Raji (cell line): ENCODE results near the gene CSKMT.

ENCODE experiments used
- POLR2A ChIP-seq: IDR thresholded peaks from 2 replicates; pipeline ENCODE4 v1.6.1; 2011; ENCODE audit warnings: low read depth, low read length, control low read depth; ENCODE audit not compliant: insufficient read depth

CSKMT gene, protein sequence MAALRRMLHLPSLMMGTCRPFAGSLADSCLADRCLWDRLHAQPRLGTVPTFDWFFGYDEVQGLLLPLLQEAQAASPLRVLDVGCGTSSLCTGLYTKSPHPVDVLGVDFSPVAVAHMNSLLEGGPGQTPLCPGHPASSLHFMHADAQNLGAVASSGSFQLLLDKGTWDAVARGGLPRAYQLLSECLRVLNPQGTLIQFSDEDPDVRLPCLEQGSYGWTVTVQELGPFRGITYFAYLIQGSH

GRCh38 chr11:62665075-62665598 lies at the start of gene CSKMT, which contains the start of gene C11orf98:
TSS of gene CSKMT (plus strand) at chr11:62665312. CDS start at chr11:62665880, 568 bp downstream.
TSS of gene C11orf98 (minus strand) at chr11:62665210. CDS start at chr11:62665169, 41 bp downstream.
- TF ChIP-seq POLR2A = peak; percentile 93

DNA sequence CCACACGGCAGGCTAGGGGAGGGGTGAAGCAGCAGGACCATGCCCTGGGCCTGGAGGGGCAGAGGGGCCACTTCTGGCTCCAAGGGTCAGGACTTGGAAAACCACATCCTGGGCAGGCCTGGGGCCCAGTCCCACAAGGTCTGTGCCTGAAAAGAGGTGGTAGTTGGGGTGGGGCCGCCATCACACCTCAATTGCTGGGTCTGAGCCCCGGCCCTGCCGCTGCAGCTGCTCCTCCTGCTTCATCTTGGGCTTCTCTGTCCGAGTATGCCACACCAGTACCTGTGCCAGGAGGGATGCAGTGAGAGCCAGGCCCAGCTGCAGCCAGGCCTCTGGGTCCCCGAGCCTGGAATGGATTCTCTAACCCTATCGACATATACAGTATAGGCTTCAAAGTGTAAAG lies 49.6 kb upstream of the CSKMT start:
- TF ChIP-seq POLR2A = no peak

DNA sequence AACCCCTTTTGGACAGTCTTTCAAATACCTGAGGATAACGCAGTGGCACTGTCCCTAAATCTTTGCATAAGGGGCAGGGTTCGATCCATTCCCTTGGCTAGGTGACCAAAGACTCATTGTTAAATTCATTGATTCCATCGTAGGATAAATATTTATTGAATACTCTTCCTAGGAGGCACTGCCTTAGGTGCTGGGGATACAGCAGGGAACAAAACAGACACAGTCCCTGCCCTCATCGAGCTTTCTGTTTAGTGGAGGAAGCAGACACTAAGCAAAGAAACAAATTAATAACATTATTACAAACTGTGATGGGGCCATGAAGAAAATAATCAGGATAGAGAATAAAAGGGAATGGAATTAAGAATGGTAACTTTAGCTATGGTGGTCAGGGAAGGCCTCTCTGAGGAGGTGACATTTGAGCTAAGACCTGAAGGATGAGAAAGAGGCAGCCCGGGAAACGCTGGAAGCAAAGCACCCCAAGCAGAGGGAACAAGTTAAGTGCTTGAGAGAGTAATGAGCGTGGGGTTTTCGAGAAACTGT lies 44.0 kb upstream of the CSKMT start:
- no peak for TF ChIP-seq POLR2A

DNA sequence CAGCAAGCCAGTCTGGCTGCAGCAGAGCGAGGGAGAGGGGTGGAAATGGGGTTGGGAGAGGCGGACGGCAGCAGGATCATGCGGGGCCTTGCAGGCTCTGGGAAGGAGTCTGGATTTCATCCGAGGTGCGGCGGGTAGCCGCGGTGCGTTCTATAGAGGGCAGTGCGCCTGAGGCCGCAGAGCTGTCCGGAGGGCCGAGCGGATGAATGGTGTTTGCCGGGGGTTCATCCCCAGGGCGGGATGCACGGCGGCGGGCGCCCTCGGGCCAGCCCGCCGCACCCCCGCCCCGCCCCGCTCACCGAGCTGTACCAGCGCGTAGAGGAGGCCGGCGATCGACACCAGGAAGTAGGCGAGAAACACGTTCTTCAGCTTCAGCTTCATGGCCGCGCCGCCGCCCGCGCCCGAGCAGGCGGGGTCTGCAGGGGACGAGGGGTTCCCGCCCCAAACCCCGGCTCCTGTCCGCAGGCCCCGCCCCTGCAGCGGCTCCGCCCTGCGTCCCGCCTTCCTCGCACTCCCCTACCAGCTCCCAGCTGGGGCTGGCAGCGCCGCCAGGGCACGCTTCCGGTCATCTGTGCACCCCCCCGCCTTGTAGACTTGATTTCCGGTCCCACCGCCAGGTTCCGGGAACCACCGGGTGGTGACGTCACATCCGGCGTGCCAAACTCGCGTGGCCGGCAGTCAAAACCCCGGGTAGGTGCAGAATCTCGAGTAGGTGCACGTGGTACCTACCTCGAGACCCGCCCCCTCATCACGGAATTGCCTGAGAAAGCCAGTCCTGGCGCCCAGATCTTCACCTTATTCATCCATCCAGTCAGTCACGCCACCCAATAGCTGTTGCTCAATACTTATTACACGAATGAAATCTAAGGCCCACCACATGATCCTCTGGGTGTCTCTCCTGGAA lies 43.3 kb upstream of the CSKMT start, which contains the start of gene B3GAT3:
B3GAT3 (minus strand) TSS at position 420 of the 904 bp plus-strand sequence; CDS start at position 381, 39 bp downstream.
- TF ChIP-seq POLR2A = peak; percentile 89

- no peak for TF ChIP-seq POLR2A
Measured at GRCh38 chr11:62622476-62623089, 42.5 kb upstream of the CSKMT start.

DNA sequence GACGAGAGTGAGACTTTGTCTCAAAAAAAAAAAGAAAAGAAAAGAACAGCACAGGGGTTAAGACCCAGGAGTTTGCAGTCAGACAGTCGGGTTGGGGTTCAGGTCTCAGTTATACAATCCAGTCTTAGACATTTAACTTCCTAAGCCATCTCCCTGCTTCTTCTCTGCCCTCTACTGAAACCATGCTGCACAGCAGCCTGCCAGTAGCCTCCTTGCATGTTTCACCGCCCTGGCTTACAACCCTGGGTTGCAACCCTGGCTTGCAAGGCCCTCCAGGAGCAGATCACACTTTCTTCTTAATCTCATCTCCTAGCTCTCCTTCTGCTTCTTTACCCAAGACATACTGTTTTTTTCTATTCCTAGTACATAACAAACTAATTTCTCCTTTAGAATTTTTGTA lies 37.4 kb upstream of the CSKMT start:
- no peak for TF ChIP-seq POLR2A

DNA sequence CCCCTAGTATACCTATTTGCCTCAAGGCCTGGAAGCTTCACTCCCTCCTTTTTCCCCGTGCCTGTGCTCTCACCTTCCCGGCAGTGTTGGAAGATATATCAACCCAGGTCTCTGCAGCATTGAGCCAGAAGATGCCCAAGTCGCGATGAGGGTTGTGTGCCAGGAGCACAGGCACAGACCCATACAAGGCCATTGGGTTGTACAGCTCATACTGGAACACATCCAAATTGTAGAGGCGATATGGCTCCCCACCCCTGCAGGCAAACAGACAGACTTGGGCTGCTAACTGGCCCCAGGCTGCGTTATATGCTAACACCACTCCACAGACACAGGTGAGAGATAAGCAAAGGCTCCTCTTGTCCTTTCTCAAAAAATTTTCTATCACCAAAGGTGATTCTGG lies 32.6 kb upstream of the CSKMT start:
- no peak for TF ChIP-seq POLR2A

DNA sequence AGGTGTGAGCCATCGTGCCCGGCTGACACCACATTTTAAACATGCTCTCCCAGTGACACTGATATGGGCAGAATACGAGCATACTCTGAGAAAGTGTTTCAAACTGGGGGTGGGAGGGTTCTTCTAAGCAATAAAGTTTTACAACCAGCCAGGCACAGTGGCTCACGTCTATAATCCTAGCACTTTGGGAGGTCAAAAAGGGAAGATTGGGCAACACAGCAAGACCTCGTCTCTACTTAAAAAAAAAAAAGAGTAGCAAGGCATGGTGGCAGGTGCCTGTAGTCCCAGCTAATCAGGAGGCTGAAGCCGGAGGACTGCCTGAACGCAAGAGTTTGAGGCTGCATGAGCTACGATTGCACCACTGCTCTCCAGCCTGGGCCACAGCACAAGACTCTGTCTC lies 20.9 kb upstream of the CSKMT start:
- no peak for TF ChIP-seq POLR2A

DNA sequence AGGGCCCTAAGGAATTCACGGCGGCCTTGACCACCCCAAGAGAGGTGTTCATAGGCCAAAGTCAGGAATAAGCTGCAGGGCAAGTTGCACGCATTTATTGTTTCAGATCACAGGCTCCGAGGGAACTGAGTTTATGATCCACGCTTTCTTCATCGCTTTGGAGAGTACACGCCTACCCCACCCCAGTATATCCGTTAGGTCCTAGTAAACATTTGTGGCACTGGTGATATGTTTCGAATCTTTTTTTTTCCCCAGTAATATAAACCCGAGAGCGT lies 19.5 kb upstream of the CSKMT start:
- TF ChIP-seq POLR2A = no peak

- TF ChIP-seq POLR2A = peak; percentile 85
Measured at GRCh38 chr11:62645946-62646824, 18.9 kb upstream of the CSKMT start, which contains the start of gene GANAB. TSS of gene GANAB (minus strand) at chr11:62646613. CDS start at chr11:62646599, 14 bp downstream.

DNA sequence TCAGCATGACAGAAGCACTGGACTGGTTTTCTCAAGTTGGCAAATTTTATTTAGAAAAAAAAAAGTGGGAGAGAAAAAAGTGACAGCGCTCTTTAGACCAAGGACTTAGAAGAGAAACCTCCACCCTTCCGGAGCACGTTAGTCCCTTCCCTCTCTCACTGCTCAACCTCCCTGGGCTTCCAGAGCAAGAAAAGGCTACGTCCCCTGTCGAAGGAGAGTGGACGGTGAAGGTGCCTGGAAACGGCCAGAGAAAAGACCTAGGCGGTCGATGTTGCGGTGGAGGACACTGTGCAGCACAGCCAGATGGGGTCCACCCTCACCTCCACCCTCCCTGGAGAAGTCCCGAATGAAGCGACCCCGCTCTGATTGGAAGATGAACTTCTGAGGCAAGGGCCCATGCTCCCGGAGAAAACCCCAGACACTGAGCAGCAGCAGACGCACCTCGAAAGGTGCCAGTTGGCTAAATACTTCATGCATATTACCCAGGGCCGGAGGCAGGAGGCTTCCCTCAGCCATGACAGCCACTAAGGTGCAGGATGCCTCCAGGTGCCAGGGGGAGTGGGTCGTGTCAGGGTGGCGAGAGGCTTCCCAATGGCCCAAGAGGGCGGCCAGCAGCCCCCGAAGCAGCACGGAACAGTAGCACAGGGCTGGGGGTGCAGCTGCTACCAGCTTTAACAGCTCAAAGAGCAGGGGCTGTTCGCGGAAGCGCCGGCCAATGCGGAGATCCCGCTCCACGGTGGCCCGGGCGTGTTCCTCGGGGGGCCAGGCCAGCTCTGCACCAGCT lies 18.1 kb upstream of the CSKMT start:
- TF ChIP-seq POLR2A = no peak

DNA sequence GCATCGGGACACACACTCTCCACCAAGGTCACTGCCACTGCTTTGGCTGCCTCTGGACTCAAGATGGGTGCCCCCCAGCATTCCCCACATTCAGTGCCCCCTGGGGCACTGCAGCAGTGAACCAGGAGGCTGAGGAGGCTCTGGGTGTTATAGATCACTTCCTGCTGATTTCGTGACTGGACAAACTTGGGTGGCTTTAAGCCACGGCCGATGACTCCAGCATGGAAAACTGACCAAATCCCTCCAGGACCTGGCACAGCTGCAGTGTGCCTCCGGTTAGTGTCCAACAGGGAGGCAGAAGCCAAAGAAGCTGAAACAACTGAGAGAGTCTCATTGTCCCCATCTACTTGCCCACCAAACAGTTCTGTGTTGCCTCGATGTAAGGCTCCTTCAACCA lies 17.5 kb upstream of the CSKMT start:
- TF ChIP-seq POLR2A = no peak

DNA sequence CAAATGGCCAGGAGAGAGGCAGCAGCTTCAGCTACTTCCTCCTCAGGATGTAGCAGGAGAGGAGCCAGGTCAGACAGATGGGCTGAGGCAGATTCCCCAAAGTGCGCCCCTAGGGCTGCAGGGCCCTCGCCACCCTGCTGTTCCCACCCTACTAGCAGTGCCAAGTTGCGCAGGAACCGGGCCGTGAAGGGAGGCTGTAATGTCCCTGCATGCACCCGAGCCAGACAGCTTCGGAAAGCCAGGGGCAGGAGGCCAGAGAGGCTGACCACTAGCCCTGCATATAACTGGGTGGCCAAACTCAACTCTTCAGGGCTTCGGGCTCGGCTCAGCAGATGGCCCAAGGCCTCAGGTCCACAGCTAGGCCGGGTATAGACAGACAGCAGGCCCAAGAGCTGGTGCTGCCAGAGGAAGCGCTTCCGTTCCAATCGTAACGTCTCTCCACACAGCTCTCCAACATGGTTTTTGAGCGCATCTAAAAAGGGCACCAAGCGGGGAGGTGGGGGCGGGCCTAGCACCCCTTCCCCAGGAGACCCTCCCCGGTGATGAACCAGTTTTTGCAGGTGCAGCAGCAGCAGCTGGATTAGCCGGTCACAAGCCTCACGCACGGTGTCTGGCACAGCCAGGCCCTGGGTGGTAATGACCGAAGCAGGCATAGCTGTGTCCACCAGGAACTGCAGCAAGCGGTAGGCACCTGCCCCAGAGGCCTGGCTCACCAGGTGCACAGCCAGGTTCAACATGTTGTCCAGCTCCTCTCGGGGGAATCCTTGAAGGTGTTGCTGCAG lies 16.7 kb upstream of the CSKMT start:
- no peak for TF ChIP-seq POLR2A
